Fibroblast of pulmonary artery (primary cell): Measurements from ENCODE around the gene LMF1.

Source experiments
- DNase-seq: peaks from one replicate; pipeline ENCODE4 v3.0.0-alpha.2; 2010; ENCODE audit warnings: low read depth
- H3K4me3 ChIP-seq: replicated peaks from 2 replicates; pipeline ENCODE4 v1.5.1; 2011; ENCODE audit warnings: low read depth, mild to moderate bottlenecking, control low read depth, low read length, moderate library complexity
- TF ChIP-seq, protein P1 (sequence below): IDR thresholded peaks from 2 replicates; pipeline ENCODE4 v1.5.1; 2011; ENCODE audit warnings: mild to moderate bottlenecking, control low read depth, low read length, inconsistent platforms; ENCODE audit errors: missing control alignments

The LMF1 gene

DNA sequence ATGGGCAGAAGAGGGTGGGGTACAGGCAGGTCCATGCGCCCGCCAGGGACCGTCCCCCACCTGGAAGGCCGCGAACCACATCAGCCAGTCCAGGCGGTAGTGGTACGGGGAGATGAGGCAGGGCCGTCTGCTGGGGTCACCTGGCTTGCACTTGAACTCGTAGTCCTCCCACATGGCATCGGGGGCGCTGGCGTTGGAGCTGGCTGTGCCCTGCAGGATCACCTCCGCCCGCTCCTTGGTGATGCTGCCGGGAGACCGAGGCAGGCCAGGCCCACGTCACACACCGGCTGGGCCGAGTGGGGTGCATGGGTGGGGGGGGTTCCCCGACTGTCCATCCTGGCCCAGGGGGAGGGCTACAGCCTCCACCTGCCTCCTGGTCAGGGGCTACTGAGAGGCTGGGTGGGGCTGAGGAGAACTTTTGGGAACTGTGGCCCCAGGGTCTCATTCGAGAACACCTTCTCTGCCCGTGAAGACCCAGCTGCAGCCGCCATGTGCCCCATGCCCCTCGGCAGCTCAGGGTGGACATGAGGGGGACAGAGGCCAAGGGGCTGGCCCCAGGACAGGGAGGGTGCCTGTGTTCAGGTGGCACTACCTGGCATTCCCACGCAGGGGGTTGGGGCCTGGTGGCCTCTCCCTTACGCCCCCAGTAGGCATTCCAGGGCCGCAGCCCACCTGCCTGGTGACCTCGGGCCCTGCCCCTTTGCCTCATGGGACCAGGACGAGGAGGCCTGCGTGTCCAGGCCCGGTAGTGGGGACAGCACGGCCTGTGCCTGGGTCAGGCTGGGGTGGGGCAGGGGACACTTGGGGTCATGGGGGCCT lies 100.8 kb downstream of the LMF1 start:
- H3K4me3 ChIP-seq = no peak overlapping the region
- TF ChIP-seq, protein P1, sequence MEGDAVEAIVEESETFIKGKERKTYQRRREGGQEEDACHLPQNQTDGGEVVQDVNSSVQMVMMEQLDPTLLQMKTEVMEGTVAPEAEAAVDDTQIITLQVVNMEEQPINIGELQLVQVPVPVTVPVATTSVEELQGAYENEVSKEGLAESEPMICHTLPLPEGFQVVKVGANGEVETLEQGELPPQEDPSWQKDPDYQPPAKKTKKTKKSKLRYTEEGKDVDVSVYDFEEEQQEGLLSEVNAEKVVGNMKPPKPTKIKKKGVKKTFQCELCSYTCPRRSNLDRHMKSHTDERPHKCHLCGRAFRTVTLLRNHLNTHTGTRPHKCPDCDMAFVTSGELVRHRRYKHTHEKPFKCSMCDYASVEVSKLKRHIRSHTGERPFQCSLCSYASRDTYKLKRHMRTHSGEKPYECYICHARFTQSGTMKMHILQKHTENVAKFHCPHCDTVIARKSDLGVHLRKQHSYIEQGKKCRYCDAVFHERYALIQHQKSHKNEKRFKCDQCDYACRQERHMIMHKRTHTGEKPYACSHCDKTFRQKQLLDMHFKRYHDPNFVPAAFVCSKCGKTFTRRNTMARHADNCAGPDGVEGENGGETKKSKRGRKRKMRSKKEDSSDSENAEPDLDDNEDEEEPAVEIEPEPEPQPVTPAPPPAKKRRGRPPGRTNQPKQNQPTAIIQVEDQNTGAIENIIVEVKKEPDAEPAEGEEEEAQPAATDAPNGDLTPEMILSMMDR = no peak
- no peak for DNase-seq

DNA sequence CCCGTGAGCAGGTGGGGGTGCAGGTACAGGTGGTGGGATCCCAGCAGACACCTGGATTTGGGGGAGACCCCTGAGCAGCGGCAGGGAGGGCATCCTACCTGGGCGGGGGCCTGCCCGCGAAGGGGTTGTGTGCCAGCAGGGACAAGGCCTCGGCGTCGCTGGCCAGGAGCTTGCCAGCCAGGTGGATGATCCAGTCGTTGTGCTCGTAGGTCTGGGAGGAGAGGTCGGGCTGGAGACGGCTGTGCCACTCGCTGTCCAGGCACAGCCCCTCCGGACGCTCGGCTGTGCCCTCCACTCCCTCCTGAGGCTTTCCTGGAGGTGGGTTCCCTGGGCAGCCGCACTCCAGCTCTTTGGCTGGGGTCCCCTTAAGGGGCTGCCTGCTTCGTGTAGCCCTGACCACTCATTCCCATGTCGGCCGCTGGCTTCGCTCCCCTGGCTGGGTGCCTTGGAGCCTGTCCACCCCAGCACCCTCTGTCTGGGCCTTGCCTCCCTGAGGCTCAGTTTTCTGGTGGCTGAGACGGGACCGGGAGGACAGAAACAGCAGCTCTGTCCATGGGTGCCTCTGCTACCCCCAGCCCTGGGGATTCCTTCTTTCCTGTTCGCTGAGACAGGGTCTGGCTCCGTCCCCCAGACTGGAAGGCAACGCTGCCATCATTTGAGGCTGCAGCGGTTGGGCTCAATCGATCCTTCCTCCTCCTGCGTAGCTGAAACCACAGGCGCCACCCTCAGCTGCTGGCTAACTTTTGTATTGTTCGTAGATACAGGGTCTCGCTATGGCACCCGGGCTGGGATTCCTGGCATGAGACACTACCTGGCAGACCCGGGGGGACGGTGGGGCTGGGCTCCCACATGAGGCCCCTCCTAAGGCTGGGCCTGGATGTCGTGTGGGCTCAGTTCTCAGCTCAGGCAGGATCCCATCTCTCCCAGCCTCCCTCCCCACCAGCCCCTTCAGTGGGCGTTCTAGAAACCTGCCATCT lies 101.7 kb downstream of the LMF1 start:
- no peak for DNase-seq
- H3K4me3 ChIP-seq = no peak overlapping the region
- TF ChIP-seq, protein P1 = no peak

DNA sequence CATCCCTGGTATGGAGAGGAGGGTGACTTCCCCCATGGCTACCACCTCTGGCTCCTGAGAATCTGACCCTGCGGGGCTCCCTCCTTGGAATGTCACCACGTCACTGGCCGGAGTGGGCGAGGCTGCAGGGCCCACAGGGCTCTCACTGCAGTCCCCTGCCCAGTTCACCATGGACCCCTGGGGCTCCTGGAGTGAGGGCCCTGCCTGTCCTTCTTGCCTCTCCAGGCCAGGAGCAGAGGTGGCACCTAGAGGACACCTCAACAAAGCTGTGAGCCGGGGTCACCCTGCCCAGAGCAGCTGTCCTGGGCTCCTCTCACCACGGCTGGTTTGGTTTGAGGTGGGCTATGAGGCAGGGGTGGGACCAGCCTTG lies 102.4 kb downstream of the LMF1 start:
- no peak for DNase-seq

DNA sequence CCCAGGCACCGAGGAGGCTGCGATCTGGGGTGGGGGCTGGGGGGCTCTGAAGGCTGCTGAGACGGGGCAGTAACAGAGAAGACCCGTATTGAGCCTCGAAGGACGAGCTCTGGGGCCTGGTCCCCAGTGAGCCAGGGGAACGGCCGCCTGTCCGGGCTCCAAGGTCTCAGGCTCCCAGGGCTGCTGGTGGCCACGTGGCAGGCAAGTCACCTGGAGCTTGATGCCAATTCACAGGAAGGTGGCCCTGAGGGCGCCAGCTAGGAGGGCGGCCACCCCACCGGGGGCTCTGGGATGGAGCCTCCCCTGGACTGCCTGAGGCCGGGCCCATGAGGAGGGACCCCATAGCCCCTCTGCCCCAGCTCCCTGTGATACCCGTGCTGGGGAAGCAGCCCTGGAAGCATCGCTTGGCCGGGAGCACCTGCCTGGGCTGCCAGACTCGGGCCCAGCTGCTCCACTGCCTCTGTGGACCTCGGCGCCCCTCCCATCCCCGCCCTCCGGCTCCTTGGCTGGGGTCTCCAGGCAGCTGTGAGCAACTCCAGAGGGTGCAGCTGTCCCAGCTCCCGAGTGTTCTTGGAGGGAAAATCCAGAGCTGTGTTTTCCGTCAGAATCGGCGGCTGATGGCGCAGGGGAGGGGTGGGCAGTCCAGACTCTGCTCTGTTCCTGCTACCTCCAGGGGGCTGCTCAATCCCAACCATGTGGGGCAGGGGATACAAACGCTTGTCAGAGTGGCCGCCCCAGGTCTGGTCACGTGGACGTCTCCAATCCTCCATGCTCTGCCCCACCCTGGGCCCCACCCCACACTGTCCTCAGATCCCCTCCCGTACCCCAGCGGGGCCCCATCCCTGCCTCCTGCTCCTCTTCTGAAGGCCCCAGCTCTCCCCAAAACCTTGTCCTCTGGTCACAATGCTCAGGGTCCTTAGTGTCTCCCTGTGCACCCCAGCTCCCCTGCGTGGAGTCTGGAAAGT lies 103.1 kb downstream of the LMF1 start:
- DNase-seq = no peak

More for the DNA sequence above, 102.4 kb downstream of the LMF1 start:
- TF ChIP-seq, protein P1 = no peak
- H3K4me3 ChIP-seq = no peak overlapping the region

DNA sequence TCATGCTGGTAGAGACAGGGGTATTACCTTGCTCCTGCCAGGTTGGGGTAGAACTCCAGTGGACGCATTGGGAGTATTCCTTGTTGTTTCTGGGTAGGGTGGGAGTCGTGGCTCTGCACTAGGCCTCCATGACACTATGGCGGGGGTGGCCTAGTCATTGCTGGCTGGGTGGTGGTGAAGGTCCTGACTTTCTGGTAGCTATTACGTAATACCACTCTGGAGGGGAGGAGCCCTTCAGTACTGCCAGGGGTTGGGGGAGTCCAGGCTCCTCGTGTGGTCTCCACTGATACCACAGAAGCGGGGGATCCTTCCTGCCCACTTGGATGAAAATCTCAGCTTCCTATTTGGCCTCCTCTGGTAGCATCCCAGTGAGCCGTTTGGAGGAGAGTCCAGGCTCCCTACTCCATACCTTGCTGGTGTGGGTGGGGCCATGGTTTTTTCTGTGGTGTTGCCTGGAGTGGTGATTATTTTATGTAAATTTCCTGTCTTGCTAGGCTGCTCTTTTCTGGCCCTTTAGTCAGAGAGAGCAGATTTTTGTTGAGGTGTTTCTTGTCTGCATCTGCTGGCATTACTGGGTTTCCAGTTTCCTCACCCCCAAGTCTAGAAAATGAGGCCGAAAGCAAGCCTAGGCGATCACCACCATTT lies 104.4 kb downstream of the LMF1 start:
- no peak for DNase-seq
- H3K4me3 ChIP-seq = no peak overlapping the region
- TF ChIP-seq, protein P1 = no peak

More for the DNA sequence above, 103.1 kb downstream of the LMF1 start:
- TF ChIP-seq, protein P1 = no peak
- H3K4me3 ChIP-seq = no peak overlapping the region

DNA sequence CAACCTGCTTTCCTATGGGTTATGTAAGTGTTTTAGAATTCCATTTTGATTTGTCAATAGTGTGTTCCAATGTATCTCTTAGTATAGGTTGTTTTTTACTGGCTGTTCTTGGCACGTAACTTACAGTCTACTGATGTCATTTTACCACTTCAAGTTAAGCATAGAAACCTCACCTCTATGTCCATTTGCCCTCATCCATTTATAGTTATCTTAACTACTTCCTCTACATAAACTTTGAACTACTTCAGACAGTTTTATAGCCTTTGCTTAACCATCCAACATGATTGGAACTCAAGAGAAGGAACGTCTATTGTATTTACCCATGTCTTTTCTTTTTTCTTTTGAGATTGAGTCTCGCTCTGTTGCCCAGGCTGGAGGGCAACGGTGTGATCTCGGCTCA lies 105.8 kb downstream of the LMF1 start:
- TF ChIP-seq, protein P1 = no peak
- H3K4me3 ChIP-seq = no peak overlapping the region
- DNase-seq = no peak
